ENCODE measurements around the gene SPATA31E1. TPM values are rescaled to one million over a fixed set of nuclear protein-coding genes. Genes with fewer than 3 reads are reported as not detected.

Gene SPATA31E1
- total RNA-seq, 2 donors from 2014 or later = not detected

GRCh38 chr9:87883274-87883673, 597 bp downstream of the SPATA31E1 start:
- H3K36me3 ChIP-seq = no peaks in the 10 kb centered on the region
- no peaks in the 10 kb centered on the region for H3K27me3 ChIP-seq
- no peak for DNase-seq (ENCODE audit: low spot score)
- H3K27ac ChIP-seq = no peak overlapping the region
- H3K4me1 ChIP-seq = no peaks in the 10 kb centered on the region
- peaks cover 0 to 3% of the 10 kb centered on the region in 2 donors for H3K9me3 ChIP-seq
- TF ChIP-seq CTCF (IDR thresholded peaks at IDR 0.05) = no peak
- H3K4me3 ChIP-seq = no peak overlapping the region

GRCh38 chr9:87883990-87884389, 1.3 kb downstream of the SPATA31E1 start:
- no peaks in the 10 kb centered on the region for H3K4me1 ChIP-seq
- H3K9me3 ChIP-seq = no peaks in the 10 kb centered on the region
- no peak for TF ChIP-seq CTCF (IDR thresholded peaks at IDR 0.05)
- no peaks in the 10 kb centered on the region for H3K36me3 ChIP-seq
- H3K27ac ChIP-seq = no peak overlapping the region
- no peak for DNase-seq (ENCODE audit: low spot score)
- H3K27me3 ChIP-seq = no peaks in the 10 kb centered on the region
- H3K4me3 ChIP-seq = no peak overlapping the region

GRCh38 chr9:87884578-87885459, 2.1 kb downstream of the SPATA31E1 start:
- no peak for TF ChIP-seq CTCF (IDR thresholded peaks at IDR 0.05)
- no peaks in the 10 kb centered on the region for H3K9me3 ChIP-seq
- no peaks in the 10 kb centered on the region for H3K36me3 ChIP-seq
- no peak overlapping the region for H3K27ac ChIP-seq
- no peak for DNase-seq (ENCODE audit: low spot score)
- H3K27me3 ChIP-seq = no peaks in the 10 kb centered on the region
- H3K4me1 ChIP-seq = no peaks in the 10 kb centered on the region
- no peak overlapping the region for H3K4me3 ChIP-seq

GRCh38 chr9:87885484-87886189, 3.0 kb downstream of the SPATA31E1 start:
- no peaks in the 10 kb centered on the region for H3K36me3 ChIP-seq
- H3K27ac ChIP-seq = no peak overlapping the region
- H3K9me3 ChIP-seq = no peaks in the 10 kb centered on the region
- no peaks in the 10 kb centered on the region for H3K27me3 ChIP-seq
- no peak for TF ChIP-seq CTCF (IDR thresholded peaks at IDR 0.05)
- no peaks in the 10 kb centered on the region for H3K4me1 ChIP-seq
- no peak for DNase-seq (ENCODE audit: low spot score)
- no peak overlapping the region for H3K4me3 ChIP-seq

- Histone ChIP-seq H3K4me3 (no peak overlapping the region), H3K4me1 (no peaks in the 10 kb centered on the region), H3K27me3 (no peaks in the 10 kb centered on the region), H3K9me3 (no peaks in the 10 kb centered on the region), H3K27ac (no peak overlapping the region), H3K36me3 (no peaks in the 10 kb centered on the region)
- TF ChIP-seq CTCF (IDR thresholded peaks at IDR 0.05) = no peak
- no peak for DNase-seq (ENCODE audit: low spot score)
Observed at GRCh38 chr9:87886210-87886932, 3.7 kb downstream of the SPATA31E1 start.

Data from right atrium auricular region (tissue), 2 donors.